Stimulated activated naive CD8-positive, alpha-beta T cell treated with anti-CD3 and anti-CD28 coated beads, Interleukin-15, Interleukin-2, amounts not matched to agents 100 U/mL and 50 U/mL, for 24 hours (primary cell): ENCODE data around the gene HLA-A.
"Not testable (repeated sequence)": the region's sequence is repeated elsewhere in the genome, so short reads cannot be mapped to it uniquely, and the experiment has no call there.

Experiments used
- ATAC-seq: fragments of 150-1000 bp; cut with Tn5 transposase; one replicate; pipeline ENCODE4 v1.10.0; 2021
- DNase-seq: peaks from one replicate; pipeline ENCODE4 v3.0.0; 2021

Gene HLA-A

GRCh38 chr6:29963697-29964096 is 21.4 kb downstream of the HLA-A start:
- not testable (repeated sequence) for ATAC-seq, DNase-seq

- ATAC-seq (no peak), DNase-seq (no peak)
Measured at GRCh38 chr6:29964518-29964886, 22.2 kb downstream of the HLA-A start.

- ATAC-seq: peak; percentile 100
Measured at GRCh38 chr6:29964887-29965562, 22.7 kb downstream of the HLA-A start.

GRCh38 chr6:29965563-29965872 is 23.2 kb downstream of the HLA-A start:
- no peak for ATAC-seq
- DNase-seq: no peak

More at GRCh38 chr6:29964887-29965562, 22.7 kb downstream of the HLA-A start:
- DNase-seq: peak; percentile 75

GRCh38 chr6:29965873-29966601 is 23.7 kb downstream of the HLA-A start:
- peak; percentile 17 for ATAC-seq

GRCh38 chr6:29967379-29968010 is 25.2 kb downstream of the HLA-A start:
- ATAC-seq: no peak
- no peak for DNase-seq

More at GRCh38 chr6:29965873-29966601, 23.7 kb downstream of the HLA-A start:
- DNase-seq: peak; percentile 43

- DNase-seq (no peak), ATAC-seq (no peak)
Measured at GRCh38 chr6:29968130-29968529, 25.8 kb downstream of the HLA-A start.

- ATAC-seq (no peak), DNase-seq (no peak)
Measured at GRCh38 chr6:29968905-29969304, 26.6 kb downstream of the HLA-A start.

- ATAC-seq (no peak), DNase-seq (no peak)
Measured at GRCh38 chr6:29970711-29971110, 28.4 kb downstream of the HLA-A start.

- ATAC-seq: no peak
- DNase-seq: no peak
Measured at GRCh38 chr6:29974901-29975560, 32.7 kb downstream of the HLA-A start.

GRCh38 chr6:29975561-29975907 is 33.2 kb downstream of the HLA-A start:
- DNase-seq (peak; percentile 13), ATAC-seq (no peak)

- ATAC-seq (no peak), DNase-seq (no peak)
Measured at GRCh38 chr6:29976253-29976587, 33.9 kb downstream of the HLA-A start.

GRCh38 chr6:29976588-29977424 is 34.5 kb downstream of the HLA-A start:
- DNase-seq (peak; percentile 68), ATAC-seq (peak; percentile 86)

- DNase-seq (no peak), ATAC-seq (no peak)
Measured at GRCh38 chr6:29977425-29977727, 35.0 kb downstream of the HLA-A start.

GRCh38 chr6:29980013-29980412 is 37.7 kb downstream of the HLA-A start:
- ATAC-seq: not testable (repeated sequence)

GRCh38 chr6:29980511-29980910 is 38.2 kb downstream of the HLA-A start:
- ATAC-seq (no peak), DNase-seq (no peak)

More at GRCh38 chr6:29980013-29980412, 37.7 kb downstream of the HLA-A start:
- DNase-seq: not testable (repeated sequence)

GRCh38 chr6:29981211-29981812 is 39.0 kb downstream of the HLA-A start:
- ATAC-seq: no peak
- no peak for DNase-seq

GRCh38 chr6:29982097-29982496 is 39.8 kb downstream of the HLA-A start:
- ATAC-seq (no peak), DNase-seq (no peak)

- DNase-seq (no peak), ATAC-seq (no peak)
Measured at GRCh38 chr6:29984232-29984631, 41.9 kb downstream of the HLA-A start.

- no peak for DNase-seq
- ATAC-seq: no peak
Measured at GRCh38 chr6:29984992-29985391, 42.7 kb downstream of the HLA-A start.

GRCh38 chr6:29986179-29986781 is 43.9 kb downstream of the HLA-A start:
- ATAC-seq: no peak
- DNase-seq: no peak
